Activated CD4-positive, alpha-beta T cell treated with anti-CD3 and anti-CD28 coated beads, Interleukin-2, amount 50 U/mL, for 4 hours (primary cell): ENCODE measurements around the gene FAM72D.
"Not testable (repeated sequence)": the region's sequence is repeated elsewhere in the genome, so short reads cannot be mapped to it uniquely, and the experiment has no call there.

ENCODE experiments used
- DNase-seq, 2 experiments: peaks; one replicate each; pipeline ENCODE4 v3.0.0-alpha.2; 2020

The FAM72D gene

GRCh38 chr1:145093517-145094149 is 2.1 kb upstream of the FAM72D start:
- not testable (repeated sequence) for DNase-seq

- not testable (repeated sequence) for DNase-seq
These were observed 1.0 kb upstream of the FAM72D start for GRCh38 chr1:145094655-145095211.

GRCh38 chr1:145101725-145102124 is 6.0 kb downstream of the FAM72D start:
- not testable (repeated sequence) for DNase-seq

- DNase-seq, result not testable (repeated sequence)
These were observed 7.5 kb downstream of the FAM72D start for GRCh38 chr1:145103294-145103693.

- DNase-seq, result not testable (repeated sequence)
These were observed 15.9 kb downstream of the FAM72D start for GRCh38 chr1:145111674-145112073.

GRCh38 chr1:145112703-145113102 is 16.9 kb downstream of the FAM72D start:
- not testable (repeated sequence) for DNase-seq

- not testable (repeated sequence) for DNase-seq
These were observed 18.8 kb downstream of the FAM72D start for GRCh38 chr1:145114560-145115057.

GRCh38 chr1:145115587-145116493 is 20.1 kb downstream of the FAM72D start:
- not testable (repeated sequence) for DNase-seq

- DNase-seq, result not testable (repeated sequence)
These were observed 24.1 kb downstream of the FAM72D start for GRCh38 chr1:145119842-145120241.

- not testable (repeated sequence) for DNase-seq
These were observed 26.7 kb downstream of the FAM72D start for GRCh38 chr1:145122344-145123061.

- not testable (repeated sequence) for DNase-seq
These were observed 27.3 kb downstream of the FAM72D start for GRCh38 chr1:145123062-145123395.

- DNase-seq, result not testable (repeated sequence)
These were observed 28.3 kb downstream of the FAM72D start for GRCh38 chr1:145123992-145124641.

GRCh38 chr1:145125112-145125511 is 29.3 kb downstream of the FAM72D start:
- not testable (repeated sequence) for DNase-seq

- DNase-seq, result not testable (repeated sequence)
These were observed 31.4 kb downstream of the FAM72D start for GRCh38 chr1:145127144-145127543.

GRCh38 chr1:145128697-145129469 is 33.1 kb downstream of the FAM72D start:
- DNase-seq, result not testable (repeated sequence)

GRCh38 chr1:145134476-145134875 is 38.7 kb downstream of the FAM72D start:
- not testable (repeated sequence) for DNase-seq

- not testable (repeated sequence) for DNase-seq
These were observed 44.8 kb downstream of the FAM72D start for GRCh38 chr1:145140549-145140948.

GRCh38 chr1:145144264-145144913 is 48.6 kb downstream of the FAM72D start:
- not testable (repeated sequence) for DNase-seq

- DNase-seq, result not testable (repeated sequence)
These were observed 50.5 kb downstream of the FAM72D start for GRCh38 chr1:145146308-145146707.

GRCh38 chr1:145147172-145147571 is 51.4 kb downstream of the FAM72D start:
- not testable (repeated sequence) for DNase-seq

GRCh38 chr1:145155421-145155820 is 59.6 kb downstream of the FAM72D start:
- not testable (repeated sequence) for DNase-seq
